Caco-2 (cell line): ENCODE results near the gene TOE1. TPM values are rescaled to one million over a fixed set of nuclear protein-coding genes. Genes with fewer than 3 reads are reported as not detected.

Source experiments
- BruUV-seq: library from RNA; stranded (reverse); fragments of 400-500 nt; replicated peaks from 2 replicates; lab custom pipeline; 2021; lab: Mats Ljungman, UMichigan
- CTCF ChIA-PET: fragments of 300-600 bp; sonication (Branson Sonifier 250); formaldehyde crosslinking; loops from one replicate; lab custom pipeline; 2022; ENCODE audit warnings: antibody characterized with exemption; lab: Charles Lee
- POLR2A ChIA-PET: fragments of 300-600 bp; sonication (Branson Sonifier 250); formaldehyde crosslinking; loops from one replicate; lab custom pipeline; 2022; ENCODE audit warnings: antibody characterized with exemption; lab: Charles Lee
- DNase-seq, 2 experiments: peaks; one replicate each; pipeline versions ENCODE4 v3.0.0 to v3.0.0-alpha.2; 2020 to 2022
- H3K27me3 ChIP-seq: replicated peaks from 2 replicates; pipeline ENCODE4 v1.6.0; 2011; ENCODE audit warnings: low read length; ENCODE audit not compliant: control insufficient read depth, insufficient read depth
- H3K36me3 ChIP-seq: 2 replicates; pipeline ENCODE4 v1.5.1; 2011; ENCODE audit warnings: low read length; ENCODE audit not compliant: control insufficient read depth, insufficient read depth
- H3K4me1 ChIP-seq: fragments of 250-450 bp; sonication (Bioruptor Pico); 2 replicates; pipeline ENCODE4 v1.5.1; 2020; ENCODE audit warnings: mild to moderate bottlenecking
- H3K4me3 ChIP-seq: 2 replicates; pipeline ENCODE4 v1.5.1; 2011; ENCODE audit warnings: low read depth, mild to moderate bottlenecking, control low read depth, low read length
- H3K9me3 ChIP-seq: fragments of 250-450 bp; sonication (Bioruptor Pico); 2 replicates; pipeline ENCODE4 v1.5.1; 2020; ENCODE audit warnings: mild to moderate bottlenecking, moderate library complexity
- H3K27ac Mint-ChIP-seq: one replicate; pipeline ENCODE4 v1.8.0; 2022; ENCODE audit warnings: mixed read lengths; ENCODE audit not compliant: unreplicated experiment
- H3K27me3 Mint-ChIP-seq: one replicate; pipeline ENCODE4 v1.8.0; 2022; ENCODE audit warnings: mixed read lengths; ENCODE audit not compliant: insufficient read depth, unreplicated experiment
- H3K36me3 Mint-ChIP-seq: one replicate; pipeline ENCODE4 v1.8.0; 2022; ENCODE audit warnings: mild to moderate bottlenecking, mixed read lengths; ENCODE audit not compliant: insufficient read depth, unreplicated experiment
- H3K4me1 Mint-ChIP-seq: one replicate; pipeline ENCODE4 v1.8.0; 2022; ENCODE audit warnings: low read depth, mixed read lengths; ENCODE audit not compliant: unreplicated experiment
- H3K4me3 Mint-ChIP-seq: one replicate; pipeline ENCODE4 v1.8.0; 2022; ENCODE audit warnings: mild to moderate bottlenecking, moderate library complexity, mixed read lengths; ENCODE audit not compliant: unreplicated experiment
- H3K9me3 Mint-ChIP-seq: one replicate; pipeline ENCODE4 v1.8.0; 2022; ENCODE audit warnings: mixed read lengths; ENCODE audit not compliant: unreplicated experiment
- CTCF ChIP-seq, 2 experiments: fragments of 200-600 bp in 1 of 2; IDR thresholded peaks; 1 replicate in 1 of 2; 2 replicates in 1 of 2; pipeline versions ENCODE4 v1.5.1 to v1.8.0; 2011 to 2022; ENCODE audit warnings: antibody characterized with exemption in 1 of 2, control low read depth in 1 of 2, inconsistent platforms in 1 of 2, low read depth in 1 of 2, low read length in 1 of 2, mild to moderate bottlenecking in 1 of 2, moderate library complexity in 1 of 2; ENCODE audit not compliant: insufficient read depth in 1 of 2, severe bottlenecking in 1 of 2, unreplicated experiment in 1 of 2
- intact Hi-C: fragments of 100-400 bp; cut with micrococcal nuclease; formaldehyde crosslinking; loops from one replicate; pipeline ENCODE4 v1.10.0; 2022; ENCODE audit not compliant: unreplicated experiment
- total RNA-seq: library from RNA; stranded (reverse); gene quantifications from 2 replicates; pipeline ENCODE4 v1.2.3, GENCODE V29; 2022

TOE1 gene
- total RNA-seq, 1 experiment from 2014 or later: 15.5 TPM

GRCh38 chr1:45373573-45373972 is 33.6 kb downstream of the TOE1 start:
- no peak for TF ChIP-seq CTCF (IDR thresholded peaks at IDR 0.05; ENCODE audit: insufficient read depth in 1 of 2, low read depth in 1 of 2, low read length in 1 of 2, severe bottlenecking in 1 of 2, unreplicated experiment in 1 of 2)
- peaks cover 16% of the 10 kb centered on the region for H3K4me1 Mint-ChIP-seq
- no peak overlapping the region for H3K4me3 ChIP-seq
- H3K4me3 Mint-ChIP-seq: no peak overlapping the region
- no peaks in the 10 kb centered on the region for H3K9me3 ChIP-seq
- no peaks in the 10 kb centered on the region for H3K9me3 Mint-ChIP-seq
- no peaks in the 10 kb centered on the region for H3K4me1 ChIP-seq
- H3K27ac Mint-ChIP-seq: no peak overlapping the region
- intact Hi-C loops: no loop called here
- DNase-seq: no peak
- no peaks in the 10 kb centered on the region for H3K36me3 Mint-ChIP-seq
- CTCF ChIA-PET: no interaction called here
- no TSS peak for BruUV-seq
- no peaks in the 10 kb centered on the region for H3K27me3 Mint-ChIP-seq
- POLR2A ChIA-PET: interaction anchor here (0.5 to 0.6 kb wide), 2 partner anchors 8 to 94 kb away, joined by 3 to 4 read pairs; no protein-coding TSS in a partner anchor
- H3K27me3 ChIP-seq: no peaks in the 10 kb centered on the region
- no peaks in the 10 kb centered on the region for H3K36me3 ChIP-seq

- H3K4me3 Mint-ChIP-seq: no peak overlapping the region
- no peaks in the 10 kb centered on the region for H3K27me3 Mint-ChIP-seq
- BruUV-seq: no TSS peak
- CTCF ChIA-PET: interaction anchor here (0.6 to 1.1 kb wide), 2 partner anchors 116 to 117 kb away, joined by 3 to 4 read pairs; partner anchors contain the start of gene TESK2
- POLR2A ChIA-PET: no interaction called here
- no peaks in the 10 kb centered on the region for H3K9me3 Mint-ChIP-seq
- Histone ChIP-seq H3K27me3 (no peaks in the 10 kb centered on the region), H3K36me3 (no peaks in the 10 kb centered on the region), H3K4me3 (no peak overlapping the region), H3K9me3 (no peaks in the 10 kb centered on the region), H3K4me1 (no peaks in the 10 kb centered on the region)
- H3K4me1 Mint-ChIP-seq: peaks cover 16% of the 10 kb centered on the region
- no peak overlapping the region for H3K27ac Mint-ChIP-seq
- TF ChIP-seq CTCF (IDR thresholded peaks at IDR 0.05; ENCODE audit: insufficient read depth in 1 of 2, low read depth in 1 of 2, low read length in 1 of 2, severe bottlenecking in 1 of 2, unreplicated experiment in 1 of 2): no peak
- intact Hi-C loops: no loop called here
- H3K36me3 Mint-ChIP-seq: no peaks in the 10 kb centered on the region
- no peak for DNase-seq
These were observed 35.4 kb downstream of the TOE1 start for GRCh38 chr1:45375104-45376090.

- Histone ChIP-seq H3K4me1 (no peaks in the 10 kb centered on the region), H3K36me3 (no peaks in the 10 kb centered on the region), H3K27me3 (no peaks in the 10 kb centered on the region), H3K4me3 (no peak overlapping the region), H3K9me3 (no peaks in the 10 kb centered on the region)
- Mint-ChIP-seq H3K36me3 (no peaks in the 10 kb centered on the region), H3K4me3 (no peak overlapping the region), H3K9me3 (no peaks in the 10 kb centered on the region), H3K27ac (no peak overlapping the region), H3K27me3 (no peaks in the 10 kb centered on the region), H3K4me1 (peaks cover 14% of the 10 kb centered on the region)
- no peak for DNase-seq
- BruUV-seq: no TSS peak
- intact Hi-C loops: no loop called here
- TF ChIP-seq CTCF (IDR thresholded peaks at IDR 0.05; ENCODE audit: insufficient read depth in 1 of 2, low read depth in 1 of 2, low read length in 1 of 2, severe bottlenecking in 1 of 2, unreplicated experiment in 1 of 2): no peak
- ChIA-PET CTCF (interaction anchor here (0.5 kb wide), 1 partner anchor 187 kb away, joined by 5 read pairs; no protein-coding TSS in a partner anchor), POLR2A (no interaction called here)
These were observed 38.2 kb downstream of the TOE1 start for GRCh38 chr1:45378184-45378583.
